ENCODE data around the gene SMIM33.
"Not testable (repeated sequence)": the region's sequence is repeated elsewhere in the genome, so short reads cannot be mapped to it uniquely, and the experiment has no call there.

SMIM33 gene

DNA sequence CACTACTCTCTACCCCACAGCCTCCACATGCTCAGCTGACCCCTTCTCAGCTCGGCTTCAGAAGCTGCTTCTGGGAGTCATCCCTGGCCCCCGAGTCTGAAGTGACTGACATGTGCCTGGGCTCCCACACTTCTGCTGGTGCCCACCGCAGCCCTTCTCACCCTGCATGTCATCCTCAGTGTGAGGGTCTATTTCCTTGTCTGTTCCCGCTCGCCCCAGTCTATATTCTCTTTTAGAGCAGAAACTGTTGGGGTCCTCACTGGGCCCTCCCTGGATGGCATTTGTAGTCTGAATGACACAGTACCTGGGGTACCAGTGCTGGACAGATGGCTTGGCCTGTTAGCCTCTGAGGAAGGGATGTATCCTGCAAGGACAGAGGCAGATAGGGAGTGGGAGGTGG, 13.6 kb upstream of the SMIM33 start:
- no peak for ATAC-seq

DNA sequence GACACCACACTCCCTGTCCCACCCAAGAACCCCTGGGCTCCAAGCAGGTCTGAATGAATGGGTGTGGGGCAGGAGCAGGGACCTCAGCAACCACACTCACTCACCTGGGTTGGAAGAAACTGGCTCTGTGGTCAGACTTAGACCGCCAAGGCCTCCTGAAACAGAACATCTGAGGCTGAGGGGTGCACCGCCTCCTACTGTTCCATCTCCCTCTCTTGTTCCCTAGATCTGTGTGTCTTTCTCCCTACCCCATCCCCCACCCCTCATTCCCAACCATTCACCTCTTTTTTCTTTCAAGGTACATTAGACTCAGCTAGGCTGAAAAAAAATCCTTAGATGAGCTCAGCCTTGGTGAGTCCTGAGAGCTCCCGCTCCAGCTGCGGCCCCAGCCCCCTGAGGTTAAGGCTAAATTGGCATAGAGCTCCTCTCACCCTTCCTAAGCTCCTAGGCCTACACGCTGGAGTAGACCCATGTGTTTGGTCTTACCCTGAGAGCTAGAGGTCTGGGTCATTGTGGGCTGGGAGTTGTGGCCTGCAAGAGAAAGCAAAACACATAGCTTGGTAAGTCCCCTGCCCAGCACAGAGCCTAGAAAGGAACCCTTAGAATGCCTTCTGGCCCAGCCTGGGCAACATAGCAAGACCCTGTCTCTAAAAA, 13.0 kb upstream of the SMIM33 start:
- ATAC-seq (no peak), DNase-seq (peak; percentile 53)

More for the DNA sequence above, 13.6 kb upstream of the SMIM33 start:
- no peak for DNase-seq

GRCh38 chr5:139458580-139459407, 12.0 kb upstream of the SMIM33 start:
- DNase-seq (peak; percentile 75), ATAC-seq (peak; percentile 93)

DNA sequence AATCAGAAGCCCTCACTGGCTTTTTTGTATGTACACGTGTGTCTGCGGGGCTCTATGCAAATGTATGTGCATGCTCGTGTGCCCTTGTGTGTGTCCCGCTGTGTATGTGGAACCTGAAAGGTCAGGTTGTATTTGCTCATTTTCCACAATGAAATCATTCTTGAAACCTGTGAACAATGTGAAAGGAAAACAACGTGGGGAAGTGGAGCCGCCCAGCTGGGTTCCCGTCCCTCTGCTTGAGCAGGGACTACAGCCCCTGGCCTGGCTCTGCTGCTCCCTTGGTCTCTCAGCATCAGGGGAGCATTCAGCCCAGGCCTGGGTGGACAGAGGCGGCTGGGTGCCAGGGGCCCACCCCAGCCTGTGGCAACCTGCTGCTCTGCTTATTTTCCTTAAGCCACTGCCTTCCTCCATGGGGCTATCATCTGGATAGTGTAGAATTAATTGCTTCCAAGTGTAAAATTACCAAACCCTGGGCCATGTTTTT, 11.3 kb upstream of the SMIM33 start:
- ATAC-seq (peak; percentile 62), DNase-seq (peak; percentile 54)

DNA sequence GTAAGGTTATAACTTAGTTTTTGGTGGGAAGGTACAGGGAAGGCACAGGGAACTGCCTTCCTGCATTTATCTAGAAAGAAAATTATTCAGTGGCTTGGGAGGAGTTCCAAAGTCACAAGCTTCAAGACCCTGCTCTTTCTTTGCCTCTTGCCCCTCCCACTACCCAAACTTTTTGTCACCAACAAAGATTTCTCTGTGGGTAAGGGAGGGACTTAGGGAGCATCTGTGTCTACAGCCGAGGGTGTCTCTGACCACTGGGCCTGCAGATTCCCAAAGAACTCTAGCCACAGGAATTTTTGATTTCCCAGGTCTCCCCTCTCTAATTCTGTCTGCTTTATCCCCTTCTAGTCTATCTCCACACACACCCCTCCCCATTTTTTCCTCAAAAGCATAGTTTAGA, 10.3 kb upstream of the SMIM33 start:
- ATAC-seq = no peak
- no peak for DNase-seq

- no peak for DNase-seq
Observed at GRCh38 chr5:139461176-139461575, 9.6 kb upstream of the SMIM33 start.

GRCh38 chr5:139461698-139462097, 9.1 kb upstream of the SMIM33 start:
- ATAC-seq = no peak
- no peak for DNase-seq

More at GRCh38 chr5:139461176-139461575, 9.6 kb upstream of the SMIM33 start:
- no peak for ATAC-seq

DNA sequence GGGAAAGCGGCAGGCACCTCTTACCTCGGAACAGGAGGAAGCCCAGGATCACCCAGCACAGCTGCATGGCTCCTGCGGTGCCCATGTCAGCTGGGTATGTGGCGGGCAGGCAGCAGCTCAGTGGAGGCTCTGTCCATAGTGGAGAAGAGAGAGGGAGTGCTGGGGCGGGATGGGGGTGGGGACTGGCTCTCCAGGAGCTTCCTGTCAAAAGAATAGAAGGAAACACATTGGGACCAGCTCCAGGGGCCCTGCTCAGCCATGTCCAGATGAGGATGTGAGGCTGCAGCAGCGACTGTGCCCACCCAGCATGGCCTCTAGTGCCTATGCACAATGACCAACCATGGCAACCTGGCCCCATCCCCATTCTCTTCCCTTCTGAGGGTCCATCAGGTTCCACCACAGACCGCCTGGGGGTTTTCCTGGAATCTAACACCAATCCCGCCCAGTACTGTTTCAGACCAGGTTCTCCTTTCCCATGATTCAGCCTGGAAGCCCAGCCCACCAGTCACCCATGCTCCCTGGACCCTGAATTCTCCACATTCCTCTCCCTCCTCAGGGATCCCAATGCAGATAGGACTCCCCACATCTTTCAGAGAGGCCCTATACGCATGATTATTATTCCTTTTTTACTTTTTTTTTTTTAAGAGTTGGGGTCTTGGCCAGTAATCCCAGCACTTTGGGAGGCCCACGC, 8.1 kb upstream of the SMIM33 start, which contains the start of gene ECSCR:
ECSCR (minus strand) TSS at position 158 of the 691 bp plus-strand sequence; CDS start at position 85, 73 bp downstream.
- ATAC-seq (no peak), DNase-seq (no peak)

DNA sequence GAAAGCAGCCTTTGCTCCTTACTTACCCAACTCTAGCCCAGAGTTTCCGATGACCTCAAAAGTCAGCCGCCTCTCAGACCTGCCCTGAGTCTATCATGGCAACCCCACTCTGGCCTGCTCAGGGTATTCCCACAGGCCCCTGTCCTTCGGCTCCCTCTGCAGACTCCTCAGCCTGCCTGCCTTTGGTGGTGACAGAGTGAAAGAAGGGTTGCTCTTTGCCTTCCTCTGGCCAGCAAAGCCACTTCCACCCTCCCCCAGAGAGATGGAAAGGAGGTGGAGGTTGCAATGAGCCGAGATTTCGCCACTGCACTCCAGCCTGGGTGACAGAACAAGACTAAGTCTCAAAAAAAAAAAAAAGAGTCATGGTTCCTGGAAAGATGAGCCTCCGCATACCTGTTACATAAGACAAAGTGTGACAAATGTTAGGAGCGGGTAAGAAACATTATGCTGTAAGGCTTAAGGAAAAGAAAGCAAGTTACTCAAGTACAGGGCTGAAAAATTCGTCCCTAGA, 2.3 kb upstream of the SMIM33 start:
- DNase-seq = peak; percentile 37
- ATAC-seq = peak; percentile 77

- DNase-seq (no peak), ATAC-seq (no peak)
Observed at GRCh38 chr5:139472386-139473030, 1.7 kb downstream of the SMIM33 start.

DNA sequence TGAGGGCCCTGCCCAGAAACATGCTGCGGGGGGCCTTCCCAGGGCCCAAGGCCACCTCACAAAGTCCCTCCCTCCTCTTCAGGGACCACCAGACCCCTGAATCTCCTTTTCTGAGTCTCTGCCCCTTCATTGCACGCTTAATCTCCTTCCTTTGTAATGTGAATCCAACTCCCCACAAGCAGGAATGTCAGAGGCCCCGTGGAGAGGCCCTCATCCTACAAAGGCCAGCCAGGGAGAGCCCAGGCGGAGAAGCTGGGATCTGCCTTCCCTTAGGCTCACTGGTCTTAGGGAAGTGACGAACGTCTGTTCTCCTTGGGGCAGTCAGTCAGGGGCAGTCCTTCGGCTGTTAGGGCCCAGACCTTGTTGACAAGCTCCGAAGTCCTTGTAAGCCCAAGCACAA, 2.3 kb downstream of the SMIM33 start:
- DNase-seq (no peak), ATAC-seq (no peak)

GRCh38 chr5:139473565-139473964, 2.8 kb downstream of the SMIM33 start:
- no peak for ATAC-seq
- DNase-seq = no peak

DNA sequence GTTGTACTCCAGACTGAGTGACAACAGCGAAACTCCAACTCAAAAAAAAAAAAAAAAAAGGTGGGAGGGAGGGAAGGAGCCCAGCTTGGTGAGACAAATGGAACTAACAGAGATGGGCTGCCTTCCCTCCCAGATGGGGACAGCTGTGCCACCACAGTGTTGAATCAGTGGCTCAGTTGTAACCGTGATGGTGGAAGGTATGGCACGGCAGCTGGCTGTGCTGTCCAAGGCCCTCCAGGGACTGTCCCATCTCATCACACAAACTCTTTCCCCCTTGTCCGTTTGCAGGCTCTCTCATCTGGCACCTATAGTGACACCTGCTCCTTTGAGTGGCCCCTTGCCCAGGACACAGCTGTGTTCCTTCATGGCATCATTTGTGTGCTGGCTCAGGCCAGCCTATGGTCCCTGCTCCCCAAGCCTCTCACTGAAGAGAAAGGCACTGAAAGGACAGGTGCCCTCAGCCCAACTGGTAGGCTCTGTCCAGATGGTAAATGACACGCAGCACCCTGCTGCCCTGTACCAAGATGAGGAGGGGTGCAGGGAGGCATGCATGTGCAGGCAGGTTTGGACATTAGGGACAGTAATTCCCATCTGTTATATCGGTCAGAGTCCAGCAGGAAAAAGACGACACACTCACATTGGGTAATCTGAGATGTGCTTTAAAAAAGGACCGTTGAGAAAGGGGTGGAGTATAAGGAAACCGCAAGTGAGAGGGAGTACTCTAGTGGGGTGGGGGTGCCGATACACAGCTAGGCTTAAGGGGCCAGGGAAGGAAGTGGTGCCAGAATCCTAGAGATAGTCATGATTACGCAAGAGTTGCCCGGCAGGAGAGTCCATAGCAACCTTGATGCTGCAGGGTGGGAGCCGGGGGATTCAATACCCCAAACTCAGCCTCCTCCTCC, 4.3 kb downstream of the SMIM33 start:
- ATAC-seq (no peak), DNase-seq (no peak)

GRCh38 chr5:139475865-139476617, 5.2 kb downstream of the SMIM33 start:
- ATAC-seq (no peak), DNase-seq (no peak)

- not testable (repeated sequence) for ATAC-seq, DNase-seq
Observed at GRCh38 chr5:139478657-139479423, 8.0 kb downstream of the SMIM33 start.

DNA sequence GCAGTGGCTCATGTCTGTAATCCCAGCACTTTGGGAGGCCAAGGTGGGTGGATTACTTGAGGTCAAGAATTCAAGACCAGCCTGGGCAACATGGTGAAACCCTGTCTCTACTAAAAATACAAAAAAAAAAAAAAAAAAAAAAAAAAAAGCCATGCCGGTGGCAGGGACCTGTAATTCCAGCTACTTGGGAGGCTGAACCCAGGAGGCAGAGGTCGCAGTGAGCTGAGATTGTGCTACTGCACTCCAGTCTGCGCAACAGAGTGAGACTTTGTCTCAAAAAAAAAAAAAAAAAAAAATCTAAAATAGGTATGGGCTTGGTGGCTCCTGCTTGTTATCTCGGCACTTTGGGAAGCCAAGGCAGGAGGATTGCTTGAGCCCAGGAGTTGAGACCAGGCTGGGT, 8.9 kb downstream of the SMIM33 start:
- ATAC-seq, DNase-seq: not testable (repeated sequence)

- ATAC-seq = peak; percentile 37
- DNase-seq = no peak
Observed at GRCh38 chr5:139481122-139481533, 10.3 kb downstream of the SMIM33 start.

- DNase-seq (no peak), ATAC-seq (peak; percentile 5)
Observed at GRCh38 chr5:139481580-139482049, 10.8 kb downstream of the SMIM33 start.
